ENCODE results near the gene RARA.

DNA sequence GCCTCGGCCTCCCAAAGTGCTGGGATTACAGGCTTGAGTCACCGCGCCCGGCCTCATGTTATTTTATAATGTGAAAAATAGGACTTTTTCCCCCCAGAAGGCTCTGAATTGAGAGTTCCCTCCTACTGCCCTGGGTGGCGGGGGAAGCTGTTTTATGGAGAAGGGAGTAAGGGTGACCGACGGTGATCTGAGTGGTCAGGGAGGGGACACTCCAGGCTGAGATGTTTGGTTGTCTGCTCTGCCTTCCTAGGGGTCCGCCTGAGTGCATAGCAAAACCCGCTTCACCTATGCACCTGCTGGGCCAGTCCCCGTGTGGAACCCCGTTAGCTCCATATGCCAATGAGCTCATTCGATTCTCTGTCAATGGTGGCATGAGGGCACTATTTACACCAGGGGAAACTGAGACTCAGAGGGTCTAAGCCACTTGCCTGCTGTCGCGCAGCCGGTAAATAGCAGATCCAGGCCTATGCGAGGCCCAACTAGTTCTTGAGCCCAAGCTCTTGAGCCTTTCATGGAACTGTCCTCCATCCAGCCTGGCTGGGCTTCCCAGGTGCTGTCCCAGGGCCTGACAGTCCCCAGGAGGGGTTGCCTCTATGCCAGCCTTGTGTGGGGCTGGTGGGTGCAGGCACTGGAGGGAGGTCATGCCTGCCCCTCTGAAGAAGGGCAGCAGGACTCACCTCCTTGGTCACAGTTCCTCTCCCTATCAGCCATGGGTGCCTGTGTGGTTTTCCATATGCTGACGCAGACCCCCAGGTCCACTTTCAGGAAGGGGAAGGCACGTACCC lies 57.3 kb downstream of the RARA start:
- TF ChIP-seq, protein P1, sequence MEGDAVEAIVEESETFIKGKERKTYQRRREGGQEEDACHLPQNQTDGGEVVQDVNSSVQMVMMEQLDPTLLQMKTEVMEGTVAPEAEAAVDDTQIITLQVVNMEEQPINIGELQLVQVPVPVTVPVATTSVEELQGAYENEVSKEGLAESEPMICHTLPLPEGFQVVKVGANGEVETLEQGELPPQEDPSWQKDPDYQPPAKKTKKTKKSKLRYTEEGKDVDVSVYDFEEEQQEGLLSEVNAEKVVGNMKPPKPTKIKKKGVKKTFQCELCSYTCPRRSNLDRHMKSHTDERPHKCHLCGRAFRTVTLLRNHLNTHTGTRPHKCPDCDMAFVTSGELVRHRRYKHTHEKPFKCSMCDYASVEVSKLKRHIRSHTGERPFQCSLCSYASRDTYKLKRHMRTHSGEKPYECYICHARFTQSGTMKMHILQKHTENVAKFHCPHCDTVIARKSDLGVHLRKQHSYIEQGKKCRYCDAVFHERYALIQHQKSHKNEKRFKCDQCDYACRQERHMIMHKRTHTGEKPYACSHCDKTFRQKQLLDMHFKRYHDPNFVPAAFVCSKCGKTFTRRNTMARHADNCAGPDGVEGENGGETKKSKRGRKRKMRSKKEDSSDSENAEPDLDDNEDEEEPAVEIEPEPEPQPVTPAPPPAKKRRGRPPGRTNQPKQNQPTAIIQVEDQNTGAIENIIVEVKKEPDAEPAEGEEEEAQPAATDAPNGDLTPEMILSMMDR (IDR thresholded peaks at IDR 0.05), result no peak
- no peak for TF ChIP-seq POLR2A (IDR thresholded peaks at IDR 0.05)
